Femur (tissue), 1 donor: ENCODE data around the gene KLHL40.

Experiments
- DNase-seq: peaks from one replicate; pipeline ENCODE4 v3.0.0-alpha.2; 2017

Gene KLHL40

GRCh38 chr3:42728056-42728455 lies 42.7 kb downstream of the KLHL40 start:
- DNase-seq, result no peak

GRCh38 chr3:42728668-42729364 lies 43.5 kb downstream of the KLHL40 start:
- no peak for DNase-seq

- no peak for DNase-seq
Observed at GRCh38 chr3:42729404-42730145, 44.2 kb downstream of the KLHL40 start.

GRCh38 chr3:42730294-42730693 lies 45.0 kb downstream of the KLHL40 start:
- no peak for DNase-seq

- DNase-seq, result no peak
Observed at GRCh38 chr3:42730706-42731420, 45.5 kb downstream of the KLHL40 start.

GRCh38 chr3:42731476-42732195 lies 46.3 kb downstream of the KLHL40 start:
- DNase-seq, result no peak

- no peak for DNase-seq
Observed at GRCh38 chr3:42732196-42732828, 47.0 kb downstream of the KLHL40 start.

- DNase-seq, result no peak
Observed at GRCh38 chr3:42732829-42733459, 47.6 kb downstream of the KLHL40 start.

GRCh38 chr3:42733501-42734262 lies 48.3 kb downstream of the KLHL40 start:
- no peak for DNase-seq

- DNase-seq, result no peak
Observed at GRCh38 chr3:42734263-42734860, 49.0 kb downstream of the KLHL40 start.

GRCh38 chr3:42735019-42735418 lies 49.7 kb downstream of the KLHL40 start:
- DNase-seq, result no peak

- DNase-seq, result no peak
Observed at GRCh38 chr3:42735615-42736014, 50.3 kb downstream of the KLHL40 start.

GRCh38 chr3:42736081-42736480 lies 50.7 kb downstream of the KLHL40 start:
- DNase-seq, result no peak

GRCh38 chr3:42736531-42736930 lies 51.2 kb downstream of the KLHL40 start:
- no peak for DNase-seq

GRCh38 chr3:42739401-42740158 lies 54.2 kb downstream of the KLHL40 start:
- peak; percentile 43 for DNase-seq

GRCh38 chr3:42741796-42742195 lies 56.5 kb downstream of the KLHL40 start:
- DNase-seq, result no peak
